Measurements from ENCODE around the gene DEPDC1.

The DEPDC1 gene

DNA sequence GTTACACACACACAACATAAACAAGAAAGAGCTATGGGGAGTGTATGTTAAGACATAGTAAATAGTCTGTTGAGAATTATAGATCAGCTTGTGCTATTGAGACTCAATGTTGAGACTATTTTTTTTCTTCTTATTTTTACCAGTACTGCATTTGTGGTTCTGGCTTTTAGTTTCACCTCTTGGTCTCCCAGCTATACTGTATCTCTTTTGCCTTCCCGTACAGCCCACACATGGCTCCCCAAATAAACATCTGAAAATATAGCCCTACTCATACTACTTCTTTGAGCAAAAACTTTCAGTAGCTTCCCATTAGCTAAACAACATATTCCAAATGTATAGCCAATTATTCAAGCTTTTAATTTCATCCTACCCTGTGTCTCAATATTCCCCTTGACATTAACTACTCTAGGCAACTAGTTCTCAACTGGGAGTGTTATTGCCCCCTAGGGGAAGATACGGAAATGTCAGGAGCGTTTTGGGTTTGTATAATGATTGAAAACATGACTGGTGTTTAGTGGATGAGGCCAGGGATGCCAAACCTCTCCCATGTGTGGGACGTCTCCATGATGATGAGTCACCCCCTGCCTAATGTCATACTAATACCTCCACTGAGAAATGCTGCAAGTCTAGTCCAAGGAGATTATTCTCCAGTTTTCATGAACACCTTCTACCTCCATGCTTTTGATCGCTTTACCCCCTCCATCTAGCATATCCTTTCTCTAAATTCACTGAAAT, 53.9 kb downstream of the DEPDC1 start:
- H3K9me3 ChIP-seq (ENCODE audit: insufficient read depth, low read length) = no peaks in the 10 kb centered on the region
- no peaks in the 10 kb centered on the region for H3K27me3 ChIP-seq (ENCODE audit: low read length)
- no peak for TF ChIP-seq EZH2phosphoT487 (conservative IDR thresholded peaks at IDR 0.05; ENCODE audit: low read length)
- TF ChIP-seq, protein P1, sequence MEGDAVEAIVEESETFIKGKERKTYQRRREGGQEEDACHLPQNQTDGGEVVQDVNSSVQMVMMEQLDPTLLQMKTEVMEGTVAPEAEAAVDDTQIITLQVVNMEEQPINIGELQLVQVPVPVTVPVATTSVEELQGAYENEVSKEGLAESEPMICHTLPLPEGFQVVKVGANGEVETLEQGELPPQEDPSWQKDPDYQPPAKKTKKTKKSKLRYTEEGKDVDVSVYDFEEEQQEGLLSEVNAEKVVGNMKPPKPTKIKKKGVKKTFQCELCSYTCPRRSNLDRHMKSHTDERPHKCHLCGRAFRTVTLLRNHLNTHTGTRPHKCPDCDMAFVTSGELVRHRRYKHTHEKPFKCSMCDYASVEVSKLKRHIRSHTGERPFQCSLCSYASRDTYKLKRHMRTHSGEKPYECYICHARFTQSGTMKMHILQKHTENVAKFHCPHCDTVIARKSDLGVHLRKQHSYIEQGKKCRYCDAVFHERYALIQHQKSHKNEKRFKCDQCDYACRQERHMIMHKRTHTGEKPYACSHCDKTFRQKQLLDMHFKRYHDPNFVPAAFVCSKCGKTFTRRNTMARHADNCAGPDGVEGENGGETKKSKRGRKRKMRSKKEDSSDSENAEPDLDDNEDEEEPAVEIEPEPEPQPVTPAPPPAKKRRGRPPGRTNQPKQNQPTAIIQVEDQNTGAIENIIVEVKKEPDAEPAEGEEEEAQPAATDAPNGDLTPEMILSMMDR (IDR thresholded peaks at IDR 0.05; ENCODE audit: insufficient read depth, low read length, poor library complexity, severe bottlenecking) = peak; percentile 65
- H3K27ac ChIP-seq (ENCODE audit: low read depth, low read length) = no peak overlapping the region
- no peaks in the 10 kb centered on the region for H3K36me3 ChIP-seq (ENCODE audit: low read length)
- H3K9ac ChIP-seq (ENCODE audit: low read length) = no peak overlapping the region
- no peak overlapping the region for H3K4me3 ChIP-seq (ENCODE audit: insufficient read depth, low read length, poor library complexity, severe bottlenecking)
- H3K79me2 ChIP-seq (ENCODE audit: insufficient read depth, low read length) = no peaks in the 10 kb centered on the region
- H2AFZ ChIP-seq (ENCODE audit: low read depth, low read length, severe bottlenecking) = no peak overlapping the region
- H4K20me1 ChIP-seq (ENCODE audit: low read depth, low read length) = no peaks in the 10 kb centered on the region
- H3F3A ChIP-seq (ENCODE audit: insufficient read depth) = no peaks in the 10 kb centered on the region
- H3K9me2 ChIP-seq (replicated peaks; ENCODE audit: insufficient read depth, low read length) = no peaks in the 10 kb centered on the region
- no peak overlapping the region for H3K4me2 ChIP-seq (ENCODE audit: low read depth, low read length, poor library complexity, severe bottlenecking)

DNA sequence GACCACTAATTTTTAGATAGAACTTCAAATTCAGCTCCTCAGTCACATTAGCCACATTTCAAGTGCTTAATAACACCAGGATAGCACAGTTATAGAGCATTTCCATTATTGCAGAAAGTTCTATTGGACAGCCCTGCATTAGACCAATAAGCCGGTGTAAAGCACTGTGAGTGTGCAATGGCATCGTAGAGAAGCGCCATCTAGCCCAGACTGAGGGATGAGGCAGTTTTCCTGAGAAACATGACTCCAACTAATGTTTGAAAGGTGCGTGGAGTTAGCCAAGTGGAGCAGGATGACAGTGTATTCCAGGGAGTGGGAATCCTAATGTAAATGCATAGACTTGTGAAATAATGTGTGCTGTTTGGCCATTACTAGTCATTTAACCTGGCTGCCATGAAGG, 54.9 kb downstream of the DEPDC1 start:
- Histone ChIP-seq H3K36me3 (ENCODE audit: low read length) (no peaks in the 10 kb centered on the region), H3K4me2 (ENCODE audit: low read depth, low read length, poor library complexity, severe bottlenecking) (no peak overlapping the region), H3K9me2 (replicated peaks; ENCODE audit: insufficient read depth, low read length) (no peaks in the 10 kb centered on the region), H3K79me2 (ENCODE audit: insufficient read depth, low read length) (no peaks in the 10 kb centered on the region), H4K20me1 (ENCODE audit: low read depth, low read length) (no peaks in the 10 kb centered on the region), H3K27me3 (ENCODE audit: low read length) (no peaks in the 10 kb centered on the region), H3K9ac (ENCODE audit: low read length) (no peak overlapping the region), H3K4me3 (ENCODE audit: insufficient read depth, low read length, poor library complexity, severe bottlenecking) (no peak overlapping the region), H3K9me3 (ENCODE audit: insufficient read depth, low read length) (no peaks in the 10 kb centered on the region), H3F3A (ENCODE audit: insufficient read depth) (no peaks in the 10 kb centered on the region), H3K27ac (ENCODE audit: low read depth, low read length) (no peak overlapping the region), H2AFZ (ENCODE audit: low read depth, low read length, severe bottlenecking) (no peak overlapping the region)
- TF ChIP-seq, protein P1 (IDR thresholded peaks at IDR 0.05; ENCODE audit: insufficient read depth, low read length, poor library complexity, severe bottlenecking) = no peak
- no peak for TF ChIP-seq EZH2phosphoT487 (conservative IDR thresholded peaks at IDR 0.05; ENCODE audit: low read length)

DNA sequence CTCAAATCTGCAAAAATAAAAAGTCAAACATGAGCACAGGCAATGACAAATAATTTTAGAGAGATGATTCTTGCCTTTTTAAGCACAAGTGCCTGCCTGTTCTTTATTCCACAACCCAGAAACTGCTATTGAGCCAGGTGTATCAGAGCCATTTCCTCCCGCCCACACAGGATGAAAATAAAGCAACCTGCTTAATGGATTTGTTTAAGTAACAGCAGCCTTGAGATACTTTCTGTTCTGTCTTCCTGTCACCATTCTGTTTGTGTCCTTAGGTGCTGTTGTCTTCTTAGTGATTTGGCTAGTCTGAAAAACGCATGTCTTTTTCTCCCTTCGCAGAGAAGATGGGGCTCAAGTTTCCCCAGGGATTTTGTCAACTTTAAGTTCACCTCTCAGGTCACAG, 58.6 kb downstream of the DEPDC1 start:
- H3K9me3 ChIP-seq (ENCODE audit: insufficient read depth, low read length) = no peaks in the 10 kb centered on the region
- no peaks in the 10 kb centered on the region for H3K79me2 ChIP-seq (ENCODE audit: insufficient read depth, low read length)
- no peaks in the 10 kb centered on the region for H4K20me1 ChIP-seq (ENCODE audit: low read depth, low read length)
- no peaks in the 10 kb centered on the region for H3K9me2 ChIP-seq (replicated peaks; ENCODE audit: insufficient read depth, low read length)
- H3F3A ChIP-seq (ENCODE audit: insufficient read depth) = no peaks in the 10 kb centered on the region
- H3K9ac ChIP-seq (ENCODE audit: low read length) = no peak overlapping the region
- no peaks in the 10 kb centered on the region for H3K36me3 ChIP-seq (ENCODE audit: low read length)
- no peak overlapping the region for H3K4me2 ChIP-seq (ENCODE audit: low read depth, low read length, poor library complexity, severe bottlenecking)
- TF ChIP-seq, protein P1 (IDR thresholded peaks at IDR 0.05; ENCODE audit: insufficient read depth, low read length, poor library complexity, severe bottlenecking) = no peak
- no peak overlapping the region for H3K27ac ChIP-seq (ENCODE audit: low read depth, low read length)
- no peaks in the 10 kb centered on the region for H3K27me3 ChIP-seq (ENCODE audit: low read length)
- H2AFZ ChIP-seq (ENCODE audit: low read depth, low read length, severe bottlenecking) = no peak overlapping the region
- H3K4me3 ChIP-seq (ENCODE audit: insufficient read depth, low read length, poor library complexity, severe bottlenecking) = no peak overlapping the region
